GM12878 (cell line): ENCODE data around the gene KRT80. TPM values are rescaled to one million over a fixed set of nuclear protein-coding genes. Genes with fewer than 3 reads are reported as not detected.

Experiments used
- ATAC-seq: fragments of 200-7000 bp; cut with Tn5 transposase; 3 replicates; pipeline ENCODE4 v1.9.1; 2020; ENCODE audit warnings: mild to moderate bottlenecking, moderate library complexity
- BruUV-seq: library from RNA; stranded (reverse); fragments of 400-500 nt; replicated peaks from 2 replicates; lab custom pipeline; 2021; lab: Mats Ljungman, UMichigan
- CTCF ChIA-PET: fragments of 300-600 bp; sonication (Branson Sonifier 250); formaldehyde crosslinking; extraction: SDS; loops from one replicate; lab custom pipeline; 2021; ENCODE audit warnings: inconsistent platforms; lab: Yijun Ruan, JAX
- POLR2A ChIA-PET: fragments of 350-600 bp; formaldehyde crosslinking; extraction: SDS; loops from one replicate; lab custom pipeline; 2021; ENCODE audit warnings: inconsistent platforms; lab: Charles Lee
- RAD21 ChIA-PET: fragments of 300-600 bp; sonication (Branson Sonifier 250); formaldehyde crosslinking; loops from one replicate; lab custom pipeline; 2023; ENCODE audit warnings: antibody characterized with exemption; ENCODE audit not compliant: unreplicated experiment; lab: Charles Lee
- SMC1A ChIA-PET: fragments of 300-600 bp; sonication (Branson Sonifier 250); formaldehyde crosslinking; loops from one replicate; lab custom pipeline; 2023; ENCODE audit not compliant: unreplicated experiment, uncharacterized antibody; lab: Charles Lee
- DNase-seq: peaks from one replicate; pipeline ENCODE4 v3.0.0-alpha.2; 2011; ENCODE audit warnings: low read depth, low spot score
- FAIRE-seq: peaks from 3 replicates; lab custom pipeline; 2011; peaks lifted over from hg19 to GRCh38; lab: Jason Lieb, UNC
- H2AFZ ChIP-seq: 2 replicates; pipeline ENCODE4 v1.6.0; 2011; ENCODE audit warnings: low read depth, low read length, control low read depth; ENCODE audit not compliant: control insufficient read depth
- H3K27ac ChIP-seq: 2 replicates; pipeline ENCODE4 v1.5.1; 2011; ENCODE audit warnings: control low read depth; ENCODE audit not compliant: control insufficient read depth, insufficient read depth
- H3K27me3 ChIP-seq, 2 experiments: replicated peaks in 1 of 2; 2 replicates each; pipeline versions ENCODE4 v1.6.0 to v1.6.1; 2011; ENCODE audit warnings: low read length in 1 of 2; ENCODE audit not compliant: control insufficient read depth in 2 of 2, insufficient read depth in 2 of 2
- H3K36me3 ChIP-seq, 2 experiments: 2 replicates each; pipeline ENCODE4 v1.5.1; 2011; ENCODE audit warnings: low read length in 1 of 2; ENCODE audit not compliant: control insufficient read depth in 2 of 2, insufficient read depth in 2 of 2
- H3K4me1 ChIP-seq: 2 replicates; pipeline ENCODE4 v1.6.1; 2011; ENCODE audit warnings: mild to moderate bottlenecking, low read length, moderate library complexity, mixed read lengths; ENCODE audit not compliant: control insufficient read depth, insufficient read depth
- H3K4me2 ChIP-seq: 2 replicates; pipeline ENCODE4 v1.6.0; 2011; ENCODE audit warnings: control low read depth; ENCODE audit not compliant: control insufficient read depth, insufficient read depth
- H3K4me3 ChIP-seq: fragments of 200-600 bp; sonication (generic); 2 replicates; pipeline ENCODE4 v1.5.1; 2016
- H3K79me2 ChIP-seq: 2 replicates; pipeline ENCODE4 v1.6.0; 2011; ENCODE audit warnings: low read length; ENCODE audit not compliant: control insufficient read depth, insufficient read depth
- H3K9ac ChIP-seq: 2 replicates; pipeline ENCODE4 v1.8.0; 2011; ENCODE audit warnings: low read length, control low read depth, mixed read lengths; ENCODE audit not compliant: control insufficient read depth, insufficient read depth
- H3K9me3 ChIP-seq: replicated peaks from 3 replicates; pipeline ENCODE4 v1.5.1; 2011; ENCODE audit warnings: mild to moderate bottlenecking, low read length; ENCODE audit not compliant: control insufficient read depth, insufficient read depth
- H4K20me1 ChIP-seq: 2 replicates; pipeline ENCODE4 v1.6.0; 2011; ENCODE audit not compliant: control insufficient read depth, insufficient read depth
- ATF2 ChIP-seq: IDR thresholded peaks from 2 replicates; pipeline ENCODE4 v1.6.1; 2012; ENCODE audit warnings: low read length, inconsistent platforms
- ATF7 ChIP-seq: fragments of 450-650 bp; IDR thresholded peaks from 2 replicates; pipeline ENCODE4 v1.6.1; 2016; ENCODE audit warnings: low read depth, mild to moderate bottlenecking
- BCLAF1 ChIP-seq: fragments of 450-650 bp; IDR thresholded peaks from 2 replicates; pipeline ENCODE4 v1.6.1; 2017; ENCODE audit warnings: antibody characterized with exemption, mild to moderate bottlenecking, moderate library complexity
- CREB1 ChIP-seq: IDR thresholded peaks from 2 replicates; pipeline ENCODE4 v1.6.1; 2012; ENCODE audit warnings: low read depth, mild to moderate bottlenecking, inconsistent platforms
- ESRRA ChIP-seq: IDR thresholded peaks from 2 replicates; pipeline ENCODE4 v1.6.1; 2012; ENCODE audit warnings: mild to moderate bottlenecking, low read length, improper control_type of control experiment
- FOXM1 ChIP-seq: IDR thresholded peaks from 2 replicates; pipeline ENCODE4 v1.6.1; 2012; ENCODE audit warnings: low read depth, mild to moderate bottlenecking, inconsistent platforms, low read length, moderate library complexity
- PML ChIP-seq: IDR thresholded peaks from 2 replicates; pipeline ENCODE4 v1.6.1; 2012; ENCODE audit warnings: low read length, inconsistent platforms
- SMC3 ChIP-seq: IDR thresholded peaks from 2 replicates; pipeline ENCODE4 v1.6.1; 2011; ENCODE audit warnings: low read length, improper control_type of control experiment, borderline replicate concordance
- SUPT20H ChIP-seq: IDR thresholded peaks from 2 replicates; pipeline ENCODE4 v1.6.1; 2011; ENCODE audit warnings: low read depth, mild to moderate bottlenecking, low read length, moderate library complexity, borderline replicate concordance; ENCODE audit not compliant: control insufficient read depth
- TAF1 ChIP-seq: IDR thresholded peaks from 2 replicates; pipeline ENCODE4 v1.6.1; 2011; ENCODE audit warnings: mild to moderate bottlenecking, low read depth, low read length, borderline replicate concordance
- ZNF592 ChIP-seq: fragments of 450-650 bp; IDR thresholded peaks from 2 replicates; pipeline ENCODE4 v1.6.1; 2017; ENCODE audit warnings: mild to moderate bottlenecking, moderate library complexity
- WGBS: methylation state at CpG from one replicate; pipeline ENCODE4 v1.1.6; 2016; ENCODE audit warnings: low lambda C conversion rate; ENCODE audit not compliant: insufficient replicate concordance, insufficient coverage; ENCODE audit errors: missing lambda C conversion rate; 5-methylcytosine and 5-hydroxymethylcytosine counted together
- in situ Hi-C: fragments of 300-500 bp; cut with MboI; formaldehyde crosslinking; loops from 9 replicates; pipeline ENCODE4 v1.14.3; 2018; ENCODE audit warnings: mixed read lengths
- intact Hi-C: fragments of 100-400 bp; cut with micrococcal nuclease; formaldehyde crosslinking; loops from one replicate; pipeline ENCODE4 v1.14.2; 2022; ENCODE audit not compliant: unreplicated experiment
- polyA plus RNA-seq, 11 experiments: library from polyadenylated mRNA; depleted of rRNA in 4 of 11; unstranded in 6 of 11; stranded (reverse) in 5 of 11; fragments of >200 nt; fragmentation: Nextera tagmentation in 4 of 11; fragmentation: Illumina TruSeq in 1 of 11; extraction: Ambion mirVana in 4 of 11; extraction: Trizol in 1 of 11; gene quantifications; 1 replicate in 1 of 11; 2 replicates in 10 of 11; pipeline versions ENCODE4 v1.2.1 to v1.2.3, GENCODE V29; 2011 to 2016; ENCODE audit warnings: inconsistent platforms in 2 of 11, missing spikeins in 2 of 11, low read depth in 1 of 11
- total RNA-seq, 4 experiments: library from RNA; depleted of rRNA in 3 of 4; stranded (reverse); fragments of >200 nt in 3 of 4; fragmentation: Illumina TruSeq in 1 of 4; extraction: Trizol in 1 of 4; gene quantifications; 2 replicates each; pipeline versions ENCODE4 v1.2.1 to v1.2.3, GENCODE V29; 2013 to 2021

The KRT80 gene
- total and polyA plus RNA-seq, 10 of the 15 experiments (the other 5 are each of a cell fraction or from before 2014, with no cell fraction given) = 0.01 TPM; not detected in 9

GRCh38 chr12:52200781-52201450 is 9.1 kb upstream of the KRT80 start (continued):
- TF ChIP-seq ESRRA (no peak), CREB1 (no peak), ZNF592 (no peak), TAF1 (no peak), SMC3 (no peak)

- H3K4me3 ChIP-seq = no peak overlapping the region
- H3K27me3 ChIP-seq = peaks cover 3% of the 10 kb centered on the region in 2 experiments; a peak in 3 of 4 replicates
- H3K9me3 ChIP-seq = no peaks in the 10 kb centered on the region
- intact Hi-C loops (no loop called here), in situ Hi-C loops (no loop called here)
- DNase-seq (no peak), ATAC-seq (no peak), FAIRE-seq (no peak)
- POLR2A ChIA-PET = no interaction called here
- CTCF ChIA-PET = interaction anchor here (1.5 kb wide), 1 partner anchor 9 kb away, joined by 4 read pairs; the partner anchor contains the start of gene KRT80
- H3K4me2 ChIP-seq = no peak overlapping the region
- no peaks in the 10 kb centered on the region for H3K4me1 ChIP-seq
- no peaks in the 10 kb centered on the region for H4K20me1 ChIP-seq
- no TSS peak for BruUV-seq
- RAD21 ChIA-PET = no interaction called here
- H3K36me3 ChIP-seq = no peaks in the 10 kb centered on the region; a peak in 1 of 4 replicates
- no peak overlapping the region for H2AFZ ChIP-seq
- 39% methylated on average over 13 of the region's 13 CpGs for WGBS
- SMC1A ChIA-PET = no interaction called here
- no peak overlapping the region for H3K27ac ChIP-seq
- H3K9ac ChIP-seq = no peak overlapping the region
- no peaks in the 10 kb centered on the region for H3K79me2 ChIP-seq
- TF ChIP-seq SUPT20H (no peak), ATF2 (no peak), ATF7 (no peak), PML (no peak), BCLAF1 (no peak), FOXM1 (no peak)
Measured at GRCh38 chr12:52200086-52200780, 8.4 kb upstream of the KRT80 start.
